OCI-LY3 (cell line): ENCODE data around the gene CABLES1.

Experiments used
- EZH2phosphoT487 ChIP-seq: fragments of 200-600 bp; shearing (Covaris generic); IDR thresholded peaks from 2 replicates; pipeline ENCODE4 v1.6.1; 2018; ENCODE audit warnings: antibody characterized with exemption, mixed run types, low read depth
- TF ChIP-seq, protein P1 (sequence below): fragments of 200-600, 300-600 bp; sonication (generic); IDR thresholded peaks from 2 replicates; pipeline ENCODE4 v1.5.1; 2014; ENCODE audit warnings: antibody characterized with exemption, low read length, low read depth

DNA sequence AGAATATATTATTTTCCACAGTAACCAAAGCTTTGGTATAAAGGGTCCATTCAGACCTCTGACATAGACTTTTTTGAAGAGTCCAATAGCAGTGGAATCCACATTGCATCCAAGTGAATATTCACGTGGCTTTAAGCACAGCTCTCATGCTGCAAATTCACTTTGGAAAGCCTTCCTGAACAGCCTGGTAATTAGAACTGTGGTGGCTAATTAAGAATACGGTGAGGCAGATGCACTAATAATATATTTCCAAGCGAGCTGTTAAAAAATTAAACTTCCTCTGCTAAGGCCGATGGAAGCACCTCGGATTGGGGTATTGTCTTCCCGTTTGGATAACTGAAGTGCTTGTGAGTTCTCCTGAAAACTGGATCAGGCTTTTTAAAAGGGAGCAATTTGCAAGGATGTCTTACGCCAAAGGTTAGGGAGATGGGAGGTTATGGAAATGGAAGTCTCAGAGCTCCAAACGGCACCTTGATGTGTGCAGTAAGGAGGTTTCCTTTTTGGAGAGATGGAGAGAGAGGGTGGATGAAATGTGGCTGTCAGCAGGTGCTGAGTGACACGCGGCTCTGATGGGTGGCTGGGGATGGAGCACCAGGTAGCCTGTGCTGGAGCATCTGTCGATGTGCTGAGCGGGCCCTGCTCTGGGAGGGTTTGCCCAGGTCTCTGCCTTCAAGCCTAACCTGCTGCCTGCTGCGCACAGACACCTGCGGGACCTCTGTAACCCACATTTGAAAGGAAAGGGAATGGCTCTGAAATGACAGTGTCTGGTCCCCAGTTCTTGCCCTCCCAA, 37.5 kb downstream of the CABLES1 start:
- TF ChIP-seq, protein P1, sequence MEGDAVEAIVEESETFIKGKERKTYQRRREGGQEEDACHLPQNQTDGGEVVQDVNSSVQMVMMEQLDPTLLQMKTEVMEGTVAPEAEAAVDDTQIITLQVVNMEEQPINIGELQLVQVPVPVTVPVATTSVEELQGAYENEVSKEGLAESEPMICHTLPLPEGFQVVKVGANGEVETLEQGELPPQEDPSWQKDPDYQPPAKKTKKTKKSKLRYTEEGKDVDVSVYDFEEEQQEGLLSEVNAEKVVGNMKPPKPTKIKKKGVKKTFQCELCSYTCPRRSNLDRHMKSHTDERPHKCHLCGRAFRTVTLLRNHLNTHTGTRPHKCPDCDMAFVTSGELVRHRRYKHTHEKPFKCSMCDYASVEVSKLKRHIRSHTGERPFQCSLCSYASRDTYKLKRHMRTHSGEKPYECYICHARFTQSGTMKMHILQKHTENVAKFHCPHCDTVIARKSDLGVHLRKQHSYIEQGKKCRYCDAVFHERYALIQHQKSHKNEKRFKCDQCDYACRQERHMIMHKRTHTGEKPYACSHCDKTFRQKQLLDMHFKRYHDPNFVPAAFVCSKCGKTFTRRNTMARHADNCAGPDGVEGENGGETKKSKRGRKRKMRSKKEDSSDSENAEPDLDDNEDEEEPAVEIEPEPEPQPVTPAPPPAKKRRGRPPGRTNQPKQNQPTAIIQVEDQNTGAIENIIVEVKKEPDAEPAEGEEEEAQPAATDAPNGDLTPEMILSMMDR, result no peak
- no peak for TF ChIP-seq EZH2phosphoT487
